Uterus (tissue), 4 donors: ENCODE results near the gene POU3F1. TPM values are rescaled to one million over a fixed set of nuclear protein-coding genes. Genes with fewer than 3 reads are reported as not detected.

Source experiments
- DNase-seq, 2 donors: peaks; one replicate each; pipeline ENCODE4 v3.0.0-alpha.2; 2019 to 2020
- H3K27ac ChIP-seq, 2 donors: fragments of 200-600 bp; sonication (generic); 1 replicate in 1 of 2; 2 replicates in 1 of 2; pipeline ENCODE4 v1.5.1; 2016 to 2018
- H3K27me3 ChIP-seq, 2 donors: fragments of 200-600 bp; sonication (generic); one replicate each; pipeline ENCODE4 v1.5.1; 2018 to 2019; ENCODE audit warnings: control low read depth in 1 of 2
- H3K36me3 ChIP-seq, 2 donors: fragments of 200-600 bp; sonication (generic); one replicate each; pipeline ENCODE4 v1.5.1; 2019; ENCODE audit warnings: control low read depth in 1 of 2
- H3K4me1 ChIP-seq, 2 donors: fragments of 200-600 bp; sonication (generic); one replicate each; pipeline ENCODE4 v1.5.1; 2018 to 2019; ENCODE audit warnings: control low read depth in 1 of 2
- H3K4me3 ChIP-seq, 2 donors: fragments of 200-600 bp; sonication (generic); 1 replicate in 1 of 2; 2 replicates in 1 of 2; pipeline ENCODE4 v1.5.1; 2018 to 2019; ENCODE audit warnings: mild to moderate bottlenecking in 1 of 2
- H3K9me3 ChIP-seq, 2 donors: fragments of 200-600 bp; sonication (generic); one replicate each; pipeline ENCODE4 v1.5.1; 2019; ENCODE audit warnings: control low read depth in 1 of 2
- CTCF ChIP-seq, 4 experiments: fragments of 200-600 bp in 2 of 4; fragments of 450-650 bp in 2 of 4; sonication (generic) in 2 of 4; IDR thresholded peaks; one replicate each; pipeline ENCODE4 v1.5.1; 2016 to 2019; ENCODE audit warnings: antibody characterized with exemption in 4 of 4, mild to moderate bottlenecking in 2 of 4, moderate library complexity in 1 of 4
- POLR2A ChIP-seq, 2 donors: fragments of 450-650 bp; IDR thresholded peaks; one replicate each; pipeline ENCODE4 v1.6.1; 2016; ENCODE audit warnings: antibody characterized with exemption in 2 of 2, mild to moderate bottlenecking in 1 of 2, moderate library complexity in 1 of 2
- intact Hi-C: fragments of 100-400 bp; cut with DNase I; formaldehyde crosslinking; loops from one replicate; pipeline ENCODE4 v1.15.1; 2023; ENCODE audit warnings: low total_unique reads
- total RNA-seq, 4 donors: library from RNA; depleted of rRNA in 3 of 4; stranded (reverse); fragments of >200 nt in 3 of 4; gene quantifications; one replicate each; pipeline versions ENCODE4 v1.1.0 to v1.2.4, GENCODE V29; 2014 to 2023
- donor health status: DM: yes; HTN: yes; CAD: no.

The POU3F1 gene
- total RNA-seq, 4 donors from 2014 or later: not detected

- no peaks in the 10 kb centered on the region for H3K27me3 ChIP-seq
- no peak for TF ChIP-seq CTCF (IDR thresholded peaks at IDR 0.05)
- no peak for TF ChIP-seq POLR2A (IDR thresholded peaks at IDR 0.05)
- H3K4me1 ChIP-seq: no peaks in the 10 kb centered on the region
- no peak for DNase-seq
- intact Hi-C loops: no loop called here
- H3K9me3 ChIP-seq: no peaks in the 10 kb centered on the region
- H3K4me3 ChIP-seq: no peak overlapping the region
- H3K27ac ChIP-seq: no peak overlapping the region
- H3K36me3 ChIP-seq: no peaks in the 10 kb centered on the region
Measured at GRCh38 chr1:38055965-38056364, 9.4 kb upstream of the POU3F1 start.

- TF ChIP-seq CTCF (IDR thresholded peaks at IDR 0.05) (no peak), POLR2A (IDR thresholded peaks at IDR 0.05) (no peak)
- intact Hi-C loops: no loop called here
- H3K27me3 ChIP-seq: no peaks in the 10 kb centered on the region
Measured at GRCh38 chr1:38055398-38055797, 8.8 kb upstream of the POU3F1 start.

GRCh38 chr1:38053416-38054091, 7.0 kb upstream of the POU3F1 start:
- no peaks in the 10 kb centered on the region for H3K27me3 ChIP-seq
- H3K4me1 ChIP-seq: no peaks in the 10 kb centered on the region
- intact Hi-C loops: no loop called here
- H3K36me3 ChIP-seq: no peaks in the 10 kb centered on the region
- H3K27ac ChIP-seq: no peak overlapping the region
- H3K9me3 ChIP-seq: no peaks in the 10 kb centered on the region
- TF ChIP-seq POLR2A (IDR thresholded peaks at IDR 0.05) (no peak), CTCF (IDR thresholded peaks at IDR 0.05) (no peak)
- no peak for DNase-seq
- no peak overlapping the region for H3K4me3 ChIP-seq

More at GRCh38 chr1:38055398-38055797, 8.8 kb upstream of the POU3F1 start:
- DNase-seq: no peak
- Histone ChIP-seq H3K9me3 (no peaks in the 10 kb centered on the region), H3K4me1 (no peaks in the 10 kb centered on the region), H3K27ac (no peak overlapping the region), H3K36me3 (no peaks in the 10 kb centered on the region), H3K4me3 (no peak overlapping the region)

- Histone ChIP-seq H3K4me3 (no peak overlapping the region), H3K9me3 (no peaks in the 10 kb centered on the region), H3K27me3 (no peaks in the 10 kb centered on the region), H3K36me3 (no peaks in the 10 kb centered on the region), H3K27ac (no peak overlapping the region), H3K4me1 (no peaks in the 10 kb centered on the region)
- intact Hi-C loops: no loop called here
- DNase-seq: no peak
- TF ChIP-seq POLR2A (IDR thresholded peaks at IDR 0.05) (no peak), CTCF (IDR thresholded peaks at IDR 0.05) (no peak)
Measured at GRCh38 chr1:38052750-38053415, 6.3 kb upstream of the POU3F1 start.

GRCh38 chr1:38051079-38051543, 4.5 kb upstream of the POU3F1 start:
- no peak for DNase-seq
- Histone ChIP-seq H3K4me1 (peaks cover 0 to 3% of the 10 kb centered on the region in 2 donors), H3K27ac (no peak overlapping the region), H3K27me3 (no peaks in the 10 kb centered on the region), H3K9me3 (no peaks in the 10 kb centered on the region), H3K4me3 (no peak overlapping the region), H3K36me3 (no peaks in the 10 kb centered on the region)
- intact Hi-C loops: no loop called here
- TF ChIP-seq POLR2A (IDR thresholded peaks at IDR 0.05) (no peak), CTCF (IDR thresholded peaks at IDR 0.05) (no peak)
